KBM-7 (cell line): Measurements from ENCODE around the gene KCNK10.
A peak's percentile ranks its signal among the peaks of the same experiment; 100 is the strongest.

Experiments used
- DNase-seq: peaks from one replicate; pipeline ENCODE4 v3.0.0-alpha.2; 2015
- in situ Hi-C: fragments of 300-500 bp; cut with MboI; formaldehyde crosslinking; loops from 2 replicates; pipeline ENCODE4 v1.14.3; 2020; ENCODE audit warnings: low sequenced_read_pairs, low pct_unique_long_range_greater_than_20kb, mixed read lengths

Gene KCNK10

GRCh38 chr14:88196925-88197324, 126.1 kb downstream of the KCNK10 start:
- in situ Hi-C loops = no loop called here
- DNase-seq = no peak

GRCh38 chr14:88196116-88196890, 126.8 kb downstream of the KCNK10 start:
- DNase-seq = no peak
- in situ Hi-C loops = no loop called here

DNA sequence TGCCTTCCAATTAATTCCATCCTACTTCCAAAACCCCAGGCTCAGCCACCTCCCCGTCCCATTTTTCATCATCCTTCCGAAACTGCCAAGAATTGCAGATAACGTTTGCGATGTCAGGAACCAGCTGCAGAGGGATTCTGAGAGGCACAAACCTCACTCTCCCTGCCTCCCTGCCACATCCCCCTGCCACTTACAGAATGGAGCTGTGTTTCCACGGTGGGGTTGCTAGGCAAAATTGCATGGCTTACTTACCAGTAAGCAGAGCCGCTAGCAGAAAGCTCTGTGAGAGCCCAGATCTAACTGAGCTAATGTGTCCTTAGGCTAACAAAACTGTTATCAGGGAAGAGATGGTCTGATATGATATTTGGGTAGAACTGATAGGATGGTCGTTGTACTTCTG, 127.4 kb downstream of the KCNK10 start:
- DNase-seq = no peak
- in situ Hi-C loops = no loop called here

- DNase-seq = no peak
- in situ Hi-C loops = no loop called here
Observed at GRCh38 chr14:88194531-88194930, 128.5 kb downstream of the KCNK10 start.

DNA sequence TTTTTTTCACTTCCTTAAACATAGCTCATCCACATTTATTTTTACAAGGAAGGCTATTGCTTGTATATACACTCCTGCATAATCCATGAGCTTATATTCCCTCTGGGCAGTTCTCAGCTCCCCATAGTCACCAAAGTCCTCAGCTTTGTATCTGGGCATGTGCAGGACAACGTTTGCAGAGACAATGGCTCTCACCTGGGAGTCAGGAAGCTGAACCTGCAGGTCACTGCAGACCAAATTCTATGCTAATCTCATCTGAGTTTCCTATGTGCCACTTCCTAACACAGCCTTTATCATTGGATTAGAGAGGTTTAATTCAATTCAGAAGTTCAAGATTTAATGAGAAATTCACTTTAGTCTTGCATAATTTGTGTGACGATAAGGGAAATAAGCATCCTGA, 131.5 kb downstream of the KCNK10 start:
- no peak for DNase-seq
- in situ Hi-C loops = no loop called here

- in situ Hi-C loops = no loop called here
- peak; percentile 81 for DNase-seq
Observed at GRCh38 chr14:88189417-88190191, 133.5 kb downstream of the KCNK10 start.

DNA sequence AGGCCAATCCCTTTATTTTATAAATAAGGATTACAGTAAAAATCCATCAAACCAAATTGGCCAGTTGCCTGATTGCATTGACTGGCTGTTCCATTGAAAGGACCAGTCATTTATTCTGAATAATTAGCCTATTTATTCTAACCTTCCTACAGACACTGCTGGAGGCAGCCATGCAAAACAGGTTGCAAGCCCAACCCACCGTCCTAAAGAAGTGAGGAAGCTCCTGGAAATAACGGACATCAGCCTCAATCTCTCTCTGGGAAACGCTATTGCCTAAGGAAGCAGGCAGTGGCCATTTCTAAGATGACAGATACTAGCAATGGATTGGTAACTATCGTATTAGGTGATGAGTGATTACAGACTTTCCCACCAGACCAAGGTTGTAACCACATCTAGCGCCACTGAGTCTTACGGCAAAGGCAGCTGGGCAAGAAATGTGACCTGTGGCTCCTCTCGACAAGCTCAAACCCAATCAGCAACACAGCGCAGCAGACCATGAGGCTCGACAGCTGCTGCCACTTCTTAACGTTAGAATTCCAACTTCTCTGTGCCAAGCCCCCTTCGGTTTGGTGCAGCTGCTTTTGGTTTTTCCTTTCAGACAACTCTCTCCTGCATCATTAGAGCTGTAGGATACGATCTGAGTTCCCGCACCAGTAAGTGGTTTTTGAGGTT, 134.2 kb downstream of the KCNK10 start:
- no peak for DNase-seq
- in situ Hi-C loops = no loop called here

- no peak for DNase-seq
- in situ Hi-C loops = no loop called here
Observed at GRCh38 chr14:88185843-88186242, 137.2 kb downstream of the KCNK10 start.

- in situ Hi-C loops = no loop called here
- DNase-seq = no peak
Observed at GRCh38 chr14:88184956-88185355, 138.1 kb downstream of the KCNK10 start.

DNA sequence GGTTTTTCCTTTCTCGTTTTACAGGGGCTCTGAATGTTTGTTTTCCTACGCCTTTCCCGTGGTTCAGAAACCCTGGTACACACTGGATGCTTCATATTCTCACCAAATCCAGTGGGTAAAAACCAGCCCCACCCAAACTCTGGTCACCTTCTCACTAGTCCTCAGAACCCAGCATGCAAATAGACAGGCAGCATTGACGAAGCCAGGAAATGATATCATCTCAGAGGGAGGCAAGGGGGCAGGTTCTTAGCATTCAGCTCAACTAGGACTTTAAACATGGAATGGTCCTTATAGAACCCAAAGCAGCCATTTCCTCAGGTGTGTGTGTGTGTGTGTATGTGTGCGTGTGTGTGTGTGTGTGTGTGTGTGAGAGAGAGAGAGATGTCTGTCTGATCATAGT, 142.0 kb downstream of the KCNK10 start:
- in situ Hi-C loops = no loop called here
- no peak for DNase-seq

- in situ Hi-C loops = no loop called here
Observed at GRCh38 chr14:88179716-88180115, 143.4 kb downstream of the KCNK10 start.

DNA sequence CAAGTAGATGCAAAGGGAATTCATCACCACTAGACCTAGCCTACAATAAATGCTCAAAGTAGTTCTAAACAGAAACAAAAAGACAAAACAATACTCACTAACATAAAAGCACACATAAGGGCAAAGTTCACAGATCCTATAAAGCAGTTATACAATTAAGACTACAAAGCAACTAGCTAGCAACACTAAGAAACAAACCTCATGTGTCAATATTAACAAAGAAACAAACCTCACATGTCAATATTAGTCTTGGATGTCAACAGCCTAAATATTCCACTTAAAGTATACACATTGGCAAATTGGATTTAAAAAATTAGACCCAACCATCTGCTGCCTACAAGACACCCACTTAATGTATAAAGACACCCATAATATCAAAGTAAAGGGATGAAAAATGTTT, 152.7 kb downstream of the KCNK10 start:
- DNase-seq = no peak
- in situ Hi-C loops = no loop called here

More at GRCh38 chr14:88179716-88180115, 143.4 kb downstream of the KCNK10 start:
- DNase-seq = no peak

- peak; percentile 47 for DNase-seq
- in situ Hi-C loops = no loop called here
Observed at GRCh38 chr14:88168498-88169165, 154.4 kb downstream of the KCNK10 start.

DNA sequence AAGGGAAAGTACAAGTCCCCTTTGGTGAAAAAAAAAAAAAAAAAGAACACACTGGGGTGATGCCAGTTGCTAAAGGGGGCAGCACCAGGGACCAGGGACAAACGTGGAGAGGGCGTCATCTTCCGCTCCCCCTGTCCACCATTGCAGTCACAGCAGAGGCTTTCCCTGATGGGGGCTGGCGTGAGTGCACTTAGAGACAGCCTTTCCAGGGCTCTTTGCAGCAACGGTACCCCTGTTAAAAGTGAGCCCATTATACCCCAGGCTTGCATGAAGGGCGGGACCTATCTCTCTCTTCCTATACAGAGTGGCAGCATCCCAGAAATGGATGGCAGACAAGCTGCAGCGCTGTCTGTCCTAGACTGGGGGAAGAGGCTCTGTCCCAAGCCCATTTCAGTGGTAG, 155.0 kb downstream of the KCNK10 start:
- no peak for DNase-seq
- in situ Hi-C loops = no loop called here

- in situ Hi-C loops = no loop called here
- DNase-seq = no peak
Observed at GRCh38 chr14:88166616-88167015, 156.5 kb downstream of the KCNK10 start.

- in situ Hi-C loops = no loop called here
Observed at GRCh38 chr14:88164906-88165534, 158.0 kb downstream of the KCNK10 start.

GRCh38 chr14:88163731-88164255, 159.3 kb downstream of the KCNK10 start:
- no peak for DNase-seq
- in situ Hi-C loops = no loop called here

More at GRCh38 chr14:88164906-88165534, 158.0 kb downstream of the KCNK10 start:
- DNase-seq = no peak

GRCh38 chr14:88156127-88156526, 166.9 kb downstream of the KCNK10 start:
- in situ Hi-C loops = no loop called here
- no peak for DNase-seq

DNA sequence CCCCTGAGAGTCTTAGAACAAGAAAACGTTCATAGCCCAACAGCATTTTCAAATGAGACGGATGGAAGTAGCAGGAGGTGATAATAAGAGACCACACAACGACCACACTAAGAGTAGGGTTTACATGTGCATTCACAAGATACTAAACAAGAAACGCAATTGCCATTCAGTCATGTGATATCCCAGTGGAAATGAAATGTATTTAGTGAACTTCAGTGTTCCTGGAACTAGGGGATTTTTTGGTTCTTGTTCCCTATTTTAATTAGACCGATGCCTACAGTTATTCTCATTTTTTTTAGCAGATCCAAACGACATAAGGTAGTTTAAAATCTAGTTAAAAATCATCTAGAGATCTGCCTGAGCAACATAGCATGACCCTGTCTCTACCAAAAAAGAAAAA, 168.1 kb downstream of the KCNK10 start:
- no peak for DNase-seq
- in situ Hi-C loops = no loop called here
